ENCODE data around the gene BZW1. TPM values are rescaled to one million over a fixed set of nuclear protein-coding genes. Genes with fewer than 3 reads are reported as not detected.

The BZW1 gene
- total and polyA plus RNA-seq, 8 donors, result 207 to 255 (median 220) TPM

GRCh38 chr2:200850512-200851256 is 39.0 kb downstream of the BZW1 start:
- no peak for TF ChIP-seq CTCF (IDR thresholded peaks at IDR 0.05)
- ATAC-seq (no peak), DNase-seq (no peak)
- Histone ChIP-seq H3K27ac (no peak overlapping the region), H3K36me3 (peaks cover 4 to 58% of the 10 kb centered on the region in 2 donors), H3K4me1 (peaks cover 0 to 5% of the 10 kb centered on the region in 2 donors), H3K27me3 (no peaks in the 10 kb centered on the region), H3K4me3 (no peak overlapping the region), H3K9me3 (no peaks in the 10 kb centered on the region)
- intact Hi-C loops (cut with DNase I), result no loop called here

- H3K9me3 ChIP-seq, result no peaks in the 10 kb centered on the region
- no peak overlapping the region for H3K4me3 ChIP-seq
- H3K27ac ChIP-seq, result no peak overlapping the region
- no peak for ATAC-seq
- no peak for TF ChIP-seq CTCF (IDR thresholded peaks at IDR 0.05)
- peaks cover 0 to 6% of the 10 kb centered on the region in 2 donors for H3K4me1 ChIP-seq
- no peaks in the 10 kb centered on the region for H3K27me3 ChIP-seq
- DNase-seq, result no peak
- intact Hi-C loops (cut with DNase I), result no loop called here
- H3K36me3 ChIP-seq, result peaks cover 4 to 67% of the 10 kb centered on the region in 2 donors
Measured at GRCh38 chr2:200851398-200852248, 39.9 kb downstream of the BZW1 start.

GRCh38 chr2:200852605-200853004 is 40.9 kb downstream of the BZW1 start:
- TF ChIP-seq CTCF (IDR thresholded peaks at IDR 0.05), result no peak
- ATAC-seq (no peak), DNase-seq (no peak)
- H3K27me3 ChIP-seq, result no peaks in the 10 kb centered on the region
- H3K4me3 ChIP-seq, result no peak overlapping the region
- H3K9me3 ChIP-seq, result no peaks in the 10 kb centered on the region
- H3K27ac ChIP-seq, result no peak overlapping the region
- intact Hi-C loops (cut with DNase I), result no loop called here
- H3K36me3 ChIP-seq, result peaks cover 4 to 77% of the 10 kb centered on the region in 2 donors
- H3K4me1 ChIP-seq, result peaks cover 0 to 14% of the 10 kb centered on the region in 2 donors

GRCh38 chr2:200856806-200857205 is 45.1 kb downstream of the BZW1 start:
- ATAC-seq (no peak), DNase-seq (no peak)
- H3K27me3 ChIP-seq, result no peaks in the 10 kb centered on the region
- intact Hi-C loops (cut with DNase I), result no loop called here
- peaks cover 4 to 91% of the 10 kb centered on the region in 2 donors for H3K36me3 ChIP-seq
- peaks cover 26 to 56% of the 10 kb centered on the region in 2 donors for H3K4me1 ChIP-seq
- no peak overlapping the region for H3K4me3 ChIP-seq
- no peaks in the 10 kb centered on the region for H3K9me3 ChIP-seq
- H3K27ac ChIP-seq, result no peak overlapping the region
- TF ChIP-seq CTCF (IDR thresholded peaks at IDR 0.05), result no peak

All from left lung (tissue), 10 donors.